Measurements from ENCODE around the gene NFYC.

DNA sequence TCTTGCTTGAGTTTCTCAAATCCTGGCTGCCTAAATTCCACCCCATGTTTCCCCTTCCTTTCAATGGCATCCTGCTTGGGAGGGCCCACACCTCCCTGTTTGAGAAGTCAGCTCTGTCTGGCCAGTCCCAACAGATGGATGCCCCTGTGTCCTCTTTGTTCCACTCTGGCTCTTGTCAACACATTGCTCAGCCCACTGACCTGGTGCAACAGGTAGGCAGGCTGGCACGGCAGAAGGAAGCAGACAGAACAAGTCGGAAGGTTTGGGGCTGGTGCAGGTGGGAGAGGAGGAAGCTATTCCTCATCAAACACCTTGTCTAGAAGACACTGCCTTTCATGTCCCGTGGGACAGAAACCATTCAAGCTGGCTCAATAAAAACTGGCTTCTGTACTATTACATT lies 114.7 kb downstream of the NFYC start:
- TF ChIP-seq EZH2phosphoT487 (IDR thresholded peaks at IDR 0.05; ENCODE audit: insufficient read depth, low read depth) (no peak), EZH2 (IDR thresholded peaks at IDR 0.05; ENCODE audit: insufficient read depth, poor library complexity, severe bottlenecking) (no peak)
